AG04450 (cell line): ENCODE results near the gene KRTAP19-5. TPM values are rescaled to one million over a fixed set of nuclear protein-coding genes. Genes with fewer than 3 reads are reported as not detected.
"Not testable (repeated sequence)": the region's sequence is repeated elsewhere in the genome, so short reads cannot be mapped to it uniquely, and the experiment has no call there.

Source experiments
- CTCF ChIA-PET: fragments of 300-600, 350-600 bp; formaldehyde crosslinking; extraction: SDS; loops from one replicate; lab custom pipeline; 2022; ENCODE audit warnings: antibody characterized with exemption, inconsistent platforms; lab: Charles Lee
- POLR2A ChIA-PET: fragments of 350-600 bp; formaldehyde crosslinking; extraction: SDS; loops from one replicate; lab custom pipeline; 2021; ENCODE audit warnings: antibody characterized with exemption, inconsistent platforms; lab: Yijun Ruan, JAX
- DNase-seq: peaks from one replicate; pipeline ENCODE4 v3.0.0-alpha.2; 2011; ENCODE audit warnings: low read depth, low spot score
- H3K27ac ChIP-seq: one replicate; pipeline ENCODE4 v1.5.1; 2012; ENCODE audit warnings: low read depth, low read length, control low read depth
- H3K27me3 ChIP-seq: one replicate; pipeline ENCODE4 v1.6.0; 2012; ENCODE audit warnings: low read length; ENCODE audit not compliant: control insufficient read depth, insufficient read depth
- H3K4me3 ChIP-seq: 2 replicates; pipeline ENCODE4 v1.5.1; 2011; ENCODE audit warnings: mild to moderate bottlenecking, low read depth, low read length, control low read depth
- H3K9me3 ChIP-seq: 2 replicates; pipeline ENCODE4 v1.5.1; 2012; ENCODE audit warnings: low read length; ENCODE audit not compliant: control insufficient read depth, insufficient read depth
- CTCF ChIP-seq: IDR thresholded peaks from 2 replicates; pipeline ENCODE4 v1.5.1; 2011; ENCODE audit warnings: low read depth, low read length, control low read depth, inconsistent platforms
- polyA minus RNA-seq: library from RNA; depleted of rRNA, polyadenylated mRNA; stranded (reverse); fragments of >200 nt; gene quantifications from 2 replicates; pipeline ENCODE4 v1.2.3, GENCODE V29; 2011; rRNA and poly(A)+ RNA removed
- polyA plus RNA-seq: library from polyadenylated mRNA; depleted of rRNA; stranded (reverse); fragments of >200 nt; gene quantifications from 2 replicates; pipeline ENCODE4 v1.2.3, GENCODE V29; 2011; rRNA removed

The KRTAP19-5 gene
- not detected in 2 replicates for polyA plus RNA-seq
- polyA minus RNA-seq: not detected in 2 replicates

- CTCF ChIA-PET: no interaction called here
- TF ChIP-seq CTCF: no peak
- POLR2A ChIA-PET: no interaction called here
- no peak for DNase-seq
- H3K27me3 ChIP-seq: no peaks in the 10 kb centered on the region
- H3K9me3 ChIP-seq: peaks cover 15% of the 10 kb centered on the region
- H3K27ac ChIP-seq: no peak within 1 kb of the TSS
- H3K4me3 ChIP-seq: no peak within 1 kb of the TSS
Observed at GRCh38 chr21:30502041-30502440, at the start of gene KRTAP19-5. Gene KRTAP19-5 (minus strand): TSS chr21:30502141. CDS start chr21:30502090, 51 bp downstream.

GRCh38 chr21:30541764-30542163 is 39.8 kb upstream of the KRTAP19-5 start, which contains the start of gene KRTAP19-6:
Gene KRTAP19-6 (minus strand): TSS chr21:30541864. CDS start chr21:30541833, 31 bp downstream.
- TF ChIP-seq CTCF: no peak
- H3K27me3 ChIP-seq: no peaks in the 10 kb centered on the region
- ChIA-PET CTCF (no interaction called here), POLR2A (no interaction called here)
- H3K4me3 ChIP-seq: no peak within 1 kb of the TSS
- H3K9me3 ChIP-seq: peaks cover 7% of the 10 kb centered on the region
- no peak for DNase-seq
- no peak within 1 kb of the TSS for H3K27ac ChIP-seq

- ChIA-PET CTCF (no interaction called here), POLR2A (no interaction called here)
- no peak overlapping the region for H3K4me3 ChIP-seq
- no peak overlapping the region for H3K27ac ChIP-seq
- no peaks in the 10 kb centered on the region for H3K27me3 ChIP-seq
- TF ChIP-seq CTCF: no peak
- no peak for DNase-seq
- no peaks in the 10 kb centered on the region; the same call in 1 of the 2 replicates for H3K9me3 ChIP-seq
Observed at GRCh38 chr21:30518876-30519275, 16.9 kb upstream of the KRTAP19-5 start.

- Histone ChIP-seq H3K27me3 (no peaks in the 10 kb centered on the region), H3K9me3 (peaks cover 6% of the 10 kb centered on the region), H3K27ac (no peak overlapping the region), H3K4me3 (no peak overlapping the region)
- no peak for DNase-seq
- POLR2A ChIA-PET: no interaction called here
- no peak for TF ChIP-seq CTCF
- CTCF ChIA-PET: no interaction called here
Observed at GRCh38 chr21:30515681-30516080, 13.7 kb upstream of the KRTAP19-5 start.

- POLR2A ChIA-PET, H3K27me3 ChIP-seq, H3K4me3 ChIP-seq, H3K27ac ChIP-seq, DNase-seq: not testable (repeated sequence)
- CTCF ChIA-PET: interaction anchor here (0.6 kb wide), 1 partner anchor 85 kb away, joined by 9 read pairs; no protein-coding TSS in a partner anchor
- H3K9me3 ChIP-seq: peaks cover 11% of the 10 kb centered on the region
Observed at GRCh38 chr21:30505621-30506205, 3.8 kb upstream of the KRTAP19-5 start.
